Parathyroid adenoma (tissue), 2 donors: ENCODE measurements around the gene GTF3C4.

ENCODE experiments used
- H2AFZ ChIP-seq: fragments of 300-600 bp; sonication (generic); one replicate; pipeline ENCODE4 v1.7.0; 2017; ENCODE audit warnings: antibody characterized with exemption, mild to moderate bottlenecking
- H3K27ac ChIP-seq: fragments of 300-600 bp; sonication (generic); one replicate; pipeline ENCODE4 v1.7.0; 2017
- H3K27me3 ChIP-seq: fragments of 300-600 bp; sonication (generic); one replicate; pipeline ENCODE4 v1.7.0; 2017; ENCODE audit warnings: low read length; ENCODE audit not compliant: control insufficient read depth, insufficient read depth
- H3K36me3 ChIP-seq: fragments of 300-600 bp; sonication (generic); one replicate; pipeline ENCODE4 v1.7.0; 2017; ENCODE audit warnings: low read length; ENCODE audit not compliant: control insufficient read depth, insufficient read depth
- H3K4me1 ChIP-seq: fragments of 300-600 bp; sonication (generic); one replicate; pipeline ENCODE4 v1.7.0; 2017; ENCODE audit warnings: control low read depth
- H3K4me2 ChIP-seq: fragments of 300-600 bp; sonication (generic); one replicate; pipeline ENCODE4 v1.7.0; 2017; ENCODE audit warnings: low read length
- H3K4me3 ChIP-seq: fragments of 300-600 bp; sonication (generic); one replicate; pipeline ENCODE4 v1.7.0; 2017; ENCODE audit warnings: low read depth, low read length
- H3K79me2 ChIP-seq: fragments of 300-600 bp; sonication (generic); one replicate; pipeline ENCODE4 v1.7.0; 2017; ENCODE audit warnings: control low read depth
- H3K9ac ChIP-seq: fragments of 300-600 bp; sonication (generic); one replicate; pipeline ENCODE4 v1.7.0; 2017; ENCODE audit warnings: mild to moderate bottlenecking
- H3K9me3 ChIP-seq: fragments of 300-600 bp; sonication (generic); one replicate; pipeline ENCODE4 v1.7.0; 2017; ENCODE audit warnings: low read length; ENCODE audit not compliant: control insufficient read depth
- TF ChIP-seq, protein P1 (sequence below): fragments of 300-600 bp; sonication (generic); IDR thresholded peaks from one replicate; pipeline ENCODE4 v1.7.0; 2017; ENCODE audit warnings: antibody characterized with exemption, mild to moderate bottlenecking
- donor health status: primary hyperparathyroidism.

The GTF3C4 gene, protein sequence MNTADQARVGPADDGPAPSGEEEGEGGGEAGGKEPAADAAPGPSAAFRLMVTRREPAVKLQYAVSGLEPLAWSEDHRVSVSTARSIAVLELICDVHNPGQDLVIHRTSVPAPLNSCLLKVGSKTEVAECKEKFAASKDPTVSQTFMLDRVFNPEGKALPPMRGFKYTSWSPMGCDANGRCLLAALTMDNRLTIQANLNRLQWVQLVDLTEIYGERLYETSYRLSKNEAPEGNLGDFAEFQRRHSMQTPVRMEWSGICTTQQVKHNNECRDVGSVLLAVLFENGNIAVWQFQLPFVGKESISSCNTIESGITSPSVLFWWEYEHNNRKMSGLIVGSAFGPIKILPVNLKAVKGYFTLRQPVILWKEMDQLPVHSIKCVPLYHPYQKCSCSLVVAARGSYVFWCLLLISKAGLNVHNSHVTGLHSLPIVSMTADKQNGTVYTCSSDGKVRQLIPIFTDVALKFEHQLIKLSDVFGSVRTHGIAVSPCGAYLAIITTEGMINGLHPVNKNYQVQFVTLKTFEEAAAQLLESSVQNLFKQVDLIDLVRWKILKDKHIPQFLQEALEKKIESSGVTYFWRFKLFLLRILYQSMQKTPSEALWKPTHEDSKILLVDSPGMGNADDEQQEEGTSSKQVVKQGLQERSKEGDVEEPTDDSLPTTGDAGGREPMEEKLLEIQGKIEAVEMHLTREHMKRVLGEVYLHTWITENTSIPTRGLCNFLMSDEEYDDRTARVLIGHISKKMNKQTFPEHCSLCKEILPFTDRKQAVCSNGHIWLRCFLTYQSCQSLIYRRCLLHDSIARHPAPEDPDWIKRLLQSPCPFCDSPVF

DNA sequence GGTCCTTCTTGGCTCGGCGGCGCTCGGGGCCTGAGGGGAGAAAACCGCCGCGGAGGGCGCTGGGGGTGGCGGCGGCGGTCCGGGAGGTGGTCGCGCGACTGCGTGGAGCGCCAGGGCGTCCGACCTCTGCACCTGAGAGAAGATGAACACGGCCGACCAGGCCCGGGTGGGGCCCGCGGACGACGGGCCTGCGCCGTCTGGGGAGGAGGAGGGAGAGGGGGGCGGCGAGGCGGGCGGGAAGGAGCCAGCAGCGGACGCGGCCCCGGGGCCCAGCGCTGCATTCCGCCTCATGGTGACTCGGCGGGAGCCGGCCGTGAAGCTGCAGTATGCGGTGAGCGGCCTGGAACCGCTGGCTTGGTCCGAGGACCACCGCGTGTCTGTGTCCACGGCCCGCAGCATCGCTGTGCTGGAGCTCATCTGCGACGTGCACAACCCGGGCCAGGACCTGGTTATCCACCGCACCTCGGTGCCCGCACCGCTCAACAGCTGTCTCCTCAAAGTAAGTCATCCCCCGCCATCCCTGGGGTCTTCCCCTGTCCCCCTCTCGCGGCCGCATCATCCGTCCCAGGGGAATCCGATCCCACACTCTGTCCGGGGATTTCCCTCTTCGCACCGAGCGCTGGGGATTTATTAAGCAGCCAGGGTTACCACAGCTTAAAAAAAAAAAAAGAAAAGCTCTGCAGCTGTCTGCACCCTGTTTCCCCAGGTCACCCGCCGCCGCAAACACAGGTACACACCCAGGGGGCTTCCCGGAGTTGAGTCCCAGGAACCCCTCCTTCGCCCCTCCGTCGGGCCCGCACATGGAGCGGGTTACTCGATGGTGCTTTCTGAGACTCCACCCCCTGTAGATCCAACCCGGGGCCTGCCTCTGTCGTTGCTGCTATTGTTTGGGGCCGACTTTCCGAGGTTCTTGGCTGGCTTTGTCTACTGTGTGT lies at the start of gene GTF3C4:
GTF3C4 (plus strand) TSS at position 8 of the 935 bp plus-strand sequence; CDS start at position 143, 135 bp downstream.
- peaks cover 14% of the 10 kb centered on the region for H3K79me2 ChIP-seq
- H3K9ac ChIP-seq: peak within 1 kb of the TSS; percentile 8
- H3K36me3 ChIP-seq: no peaks in the 10 kb centered on the region
- H3K27ac ChIP-seq: peak within 1 kb of the TSS; percentile 92
- peak within 1 kb of the TSS; percentile 79 for H3K4me2 ChIP-seq
- H3K4me1 ChIP-seq: no peaks in the 10 kb centered on the region
- TF ChIP-seq, protein P1, sequence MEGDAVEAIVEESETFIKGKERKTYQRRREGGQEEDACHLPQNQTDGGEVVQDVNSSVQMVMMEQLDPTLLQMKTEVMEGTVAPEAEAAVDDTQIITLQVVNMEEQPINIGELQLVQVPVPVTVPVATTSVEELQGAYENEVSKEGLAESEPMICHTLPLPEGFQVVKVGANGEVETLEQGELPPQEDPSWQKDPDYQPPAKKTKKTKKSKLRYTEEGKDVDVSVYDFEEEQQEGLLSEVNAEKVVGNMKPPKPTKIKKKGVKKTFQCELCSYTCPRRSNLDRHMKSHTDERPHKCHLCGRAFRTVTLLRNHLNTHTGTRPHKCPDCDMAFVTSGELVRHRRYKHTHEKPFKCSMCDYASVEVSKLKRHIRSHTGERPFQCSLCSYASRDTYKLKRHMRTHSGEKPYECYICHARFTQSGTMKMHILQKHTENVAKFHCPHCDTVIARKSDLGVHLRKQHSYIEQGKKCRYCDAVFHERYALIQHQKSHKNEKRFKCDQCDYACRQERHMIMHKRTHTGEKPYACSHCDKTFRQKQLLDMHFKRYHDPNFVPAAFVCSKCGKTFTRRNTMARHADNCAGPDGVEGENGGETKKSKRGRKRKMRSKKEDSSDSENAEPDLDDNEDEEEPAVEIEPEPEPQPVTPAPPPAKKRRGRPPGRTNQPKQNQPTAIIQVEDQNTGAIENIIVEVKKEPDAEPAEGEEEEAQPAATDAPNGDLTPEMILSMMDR: no peak
- H3K4me3 ChIP-seq: peak within 1 kb of the TSS; percentile 98
- H2AFZ ChIP-seq: peak within 1 kb of the TSS; percentile 90
- H3K9me3 ChIP-seq: no peaks in the 10 kb centered on the region
- no peaks in the 10 kb centered on the region for H3K27me3 ChIP-seq

DNA sequence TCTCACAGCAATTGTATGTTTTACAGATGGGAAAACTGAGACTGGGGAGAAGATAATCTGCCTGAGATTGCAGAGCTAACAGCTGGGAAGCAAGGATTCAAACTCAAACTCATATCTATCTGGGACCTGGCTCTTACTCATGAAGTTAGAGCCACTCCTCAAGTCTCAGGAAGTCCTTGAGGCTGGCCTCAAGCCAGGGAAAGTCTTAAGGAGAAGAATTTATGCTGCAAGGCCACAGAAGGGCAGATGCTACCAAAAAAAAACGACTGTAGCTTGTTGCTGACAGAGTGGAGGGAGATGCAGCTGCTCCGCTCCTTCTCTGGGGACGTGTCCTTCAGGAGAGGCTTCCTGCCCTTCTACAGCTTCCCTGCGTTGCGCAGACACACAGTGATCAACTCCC lies 48.1 kb upstream of the GTF3C4 start:
- H3K9ac ChIP-seq: no peak overlapping the region
- no peak overlapping the region for H2AFZ ChIP-seq
- no peaks in the 10 kb centered on the region for H3K79me2 ChIP-seq
- TF ChIP-seq, protein P1: no peak
- H3K36me3 ChIP-seq: no peaks in the 10 kb centered on the region
- no peaks in the 10 kb centered on the region for H3K4me1 ChIP-seq
- H3K27ac ChIP-seq: no peak overlapping the region
- H3K4me3 ChIP-seq: no peak overlapping the region
- H3K4me2 ChIP-seq: no peak overlapping the region
- no peaks in the 10 kb centered on the region for H3K9me3 ChIP-seq
- no peaks in the 10 kb centered on the region for H3K27me3 ChIP-seq

DNA sequence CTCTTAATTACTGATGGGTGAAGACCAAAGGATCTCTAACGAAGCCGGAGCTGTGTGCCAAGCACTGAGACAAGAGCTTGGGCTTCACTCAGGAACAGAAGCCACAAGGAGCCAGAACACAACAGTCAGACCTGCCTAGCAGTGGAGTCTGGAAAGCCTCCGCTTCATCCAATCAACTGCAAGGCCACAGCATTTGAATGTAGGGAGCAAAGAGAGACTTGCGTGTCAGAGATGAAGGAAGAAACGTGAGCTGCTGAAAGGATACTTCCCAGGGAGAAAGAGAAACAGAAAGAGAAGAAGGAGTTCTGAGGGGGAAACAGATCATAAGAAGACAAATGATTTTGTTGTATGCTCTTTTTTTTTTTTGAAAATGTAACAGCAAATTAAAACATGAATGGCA lies 44.0 kb upstream of the GTF3C4 start:
- no peak overlapping the region for H2AFZ ChIP-seq
- H3K4me3 ChIP-seq: no peak overlapping the region
- TF ChIP-seq, protein P1: no peak
- no peak overlapping the region for H3K9ac ChIP-seq
- H3K4me1 ChIP-seq: no peaks in the 10 kb centered on the region
- no peaks in the 10 kb centered on the region for H3K79me2 ChIP-seq
- H3K36me3 ChIP-seq: no peaks in the 10 kb centered on the region
- H3K4me2 ChIP-seq: no peak overlapping the region
- no peak overlapping the region for H3K27ac ChIP-seq
- H3K9me3 ChIP-seq: no peaks in the 10 kb centered on the region
- H3K27me3 ChIP-seq: no peaks in the 10 kb centered on the region

DNA sequence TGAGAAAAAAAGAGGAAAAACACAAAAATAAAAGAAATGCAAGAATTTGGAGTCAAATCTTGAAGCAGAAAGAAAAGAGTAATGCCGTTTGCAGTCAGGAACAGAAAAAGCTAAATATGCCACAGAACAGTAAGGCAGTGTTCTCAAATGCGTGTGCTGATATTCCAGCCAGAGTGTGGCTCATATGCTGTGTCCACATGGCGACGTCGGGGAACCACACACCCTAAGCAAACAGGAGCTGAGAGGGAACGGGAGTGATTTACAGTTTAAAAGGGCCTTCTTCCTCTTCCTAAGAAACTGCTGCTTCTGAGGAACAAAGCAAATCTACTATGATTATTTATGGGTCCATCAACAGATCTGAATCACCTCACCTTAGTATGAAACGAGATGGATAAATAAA lies 43.2 kb upstream of the GTF3C4 start:
- H3K4me1 ChIP-seq: no peaks in the 10 kb centered on the region
- H3K36me3 ChIP-seq: no peaks in the 10 kb centered on the region
- no peak overlapping the region for H2AFZ ChIP-seq
- no peak overlapping the region for H3K27ac ChIP-seq
- H3K4me2 ChIP-seq: no peak overlapping the region
- no peak overlapping the region for H3K9ac ChIP-seq
- H3K27me3 ChIP-seq: no peaks in the 10 kb centered on the region
- H3K9me3 ChIP-seq: no peaks in the 10 kb centered on the region
- no peaks in the 10 kb centered on the region for H3K79me2 ChIP-seq
- TF ChIP-seq, protein P1: no peak
- no peak overlapping the region for H3K4me3 ChIP-seq
